OCI-LY7 (cell line): ENCODE data around the gene FZD2.

Experiments
- EZH2phosphoT487 ChIP-seq: fragments of 200-600 bp; sonication (generic); IDR thresholded peaks from 2 replicates; pipeline ENCODE4 v1.6.1; 2018; ENCODE audit warnings: low read depth, borderline replicate concordance, mild to moderate bottlenecking, mixed run types, antibody characterized with exemption, low read length, moderate library complexity, mixed read lengths
- TF ChIP-seq, protein P1 (sequence below): fragments of 200-600 bp; sonication (generic); conservative IDR thresholded peaks from 2 replicates; pipeline ENCODE4 v1.5.1; 2014; ENCODE audit warnings: mild to moderate bottlenecking, antibody characterized with exemption, low read length, moderate library complexity, mixed read lengths

DNA sequence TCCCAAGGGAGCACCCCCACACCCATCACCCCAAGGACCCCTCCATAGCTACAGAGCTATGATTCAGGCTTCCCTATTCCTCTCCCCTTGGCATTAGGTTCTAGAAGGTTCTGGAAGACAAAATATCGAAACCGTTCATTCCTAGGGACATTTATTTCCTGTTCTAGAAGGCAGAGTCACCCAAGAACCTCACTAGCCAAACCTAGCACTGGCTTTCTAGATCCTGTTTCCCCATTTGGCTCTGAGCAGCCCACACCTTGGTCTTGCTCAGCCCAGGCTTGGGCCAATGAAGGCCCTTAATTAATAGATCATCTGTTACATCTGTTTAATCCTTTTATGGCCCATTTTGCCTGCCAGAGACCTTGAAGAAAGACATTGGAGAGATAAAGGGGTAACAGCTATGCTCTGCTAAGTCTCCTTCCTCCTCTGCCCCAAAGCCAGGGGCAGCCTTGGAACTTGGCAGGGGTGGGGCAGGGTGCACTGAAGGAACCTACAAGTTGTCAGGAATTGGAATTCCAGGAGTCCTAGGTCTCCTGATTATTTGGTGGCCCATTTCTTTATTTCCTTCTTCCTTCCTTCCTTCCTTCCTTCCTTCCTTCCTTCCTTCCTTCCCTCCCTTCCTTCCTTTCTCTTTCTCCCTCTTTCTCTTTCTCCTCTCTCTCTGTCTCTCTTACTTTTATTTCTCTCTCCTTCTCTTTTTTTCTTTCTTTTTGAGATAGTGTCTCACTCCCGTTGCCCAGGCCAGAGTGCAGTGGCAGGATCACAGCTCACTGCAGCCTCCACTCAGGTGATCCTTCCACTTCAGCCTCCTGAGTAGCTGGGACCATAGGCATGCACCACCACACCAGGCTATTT is 8.7 kb upstream of the FZD2 start:
- TF ChIP-seq, protein P1, sequence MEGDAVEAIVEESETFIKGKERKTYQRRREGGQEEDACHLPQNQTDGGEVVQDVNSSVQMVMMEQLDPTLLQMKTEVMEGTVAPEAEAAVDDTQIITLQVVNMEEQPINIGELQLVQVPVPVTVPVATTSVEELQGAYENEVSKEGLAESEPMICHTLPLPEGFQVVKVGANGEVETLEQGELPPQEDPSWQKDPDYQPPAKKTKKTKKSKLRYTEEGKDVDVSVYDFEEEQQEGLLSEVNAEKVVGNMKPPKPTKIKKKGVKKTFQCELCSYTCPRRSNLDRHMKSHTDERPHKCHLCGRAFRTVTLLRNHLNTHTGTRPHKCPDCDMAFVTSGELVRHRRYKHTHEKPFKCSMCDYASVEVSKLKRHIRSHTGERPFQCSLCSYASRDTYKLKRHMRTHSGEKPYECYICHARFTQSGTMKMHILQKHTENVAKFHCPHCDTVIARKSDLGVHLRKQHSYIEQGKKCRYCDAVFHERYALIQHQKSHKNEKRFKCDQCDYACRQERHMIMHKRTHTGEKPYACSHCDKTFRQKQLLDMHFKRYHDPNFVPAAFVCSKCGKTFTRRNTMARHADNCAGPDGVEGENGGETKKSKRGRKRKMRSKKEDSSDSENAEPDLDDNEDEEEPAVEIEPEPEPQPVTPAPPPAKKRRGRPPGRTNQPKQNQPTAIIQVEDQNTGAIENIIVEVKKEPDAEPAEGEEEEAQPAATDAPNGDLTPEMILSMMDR, result no peak
- TF ChIP-seq EZH2phosphoT487, result no peak
